ENCODE results near the gene SLC31A1.

DNA sequence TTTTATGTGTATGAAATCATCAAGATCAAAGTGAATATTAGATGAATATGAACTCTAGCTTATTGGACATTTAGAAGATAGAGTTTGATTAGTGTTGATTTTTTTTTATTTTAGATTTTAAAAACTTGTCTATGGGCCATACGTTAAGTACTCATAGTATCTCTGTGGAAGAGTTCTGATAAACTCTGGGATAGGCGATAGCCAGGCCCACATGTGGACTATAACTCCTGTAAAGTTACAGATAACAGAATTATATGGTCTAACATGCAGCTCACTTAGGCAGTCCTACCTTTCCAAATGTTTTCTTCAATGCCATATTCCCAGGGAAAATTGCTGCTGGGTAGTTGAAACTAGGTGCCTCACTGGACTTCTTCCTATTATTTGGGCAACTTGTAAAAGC, 10.4 kb downstream of the SLC31A1 start:
- TF ChIP-seq RFX5 (IDR thresholded peaks at IDR 0.05; ENCODE audit: low read depth, low read length) (no peak), RARA (CRISPR knock-in tag; IDR thresholded peaks at IDR 0.05) (no peak), CREM (IDR thresholded peaks at IDR 0.05) (no peak), CREM (CRISPR knock-in tag; IDR thresholded peaks at IDR 0.05) (no peak), PPARG (CRISPR knock-in tag; conservative IDR thresholded peaks at IDR 0.05) (no peak), ERF (CRISPR knock-in tag; IDR thresholded peaks at IDR 0.05) (no peak), FOXK2 (IDR thresholded peaks at IDR 0.05) (no peak), GABPA (IDR thresholded peaks at IDR 0.05; ENCODE audit: low read depth, low read length) (no peak), GABPA (CRISPR knock-in tag; IDR thresholded peaks at IDR 0.05; ENCODE audit: low read depth) (no peak), EEA1 (CRISPR knock-in tag; IDR thresholded peaks at IDR 0.05; ENCODE audit: borderline replicate concordance) (no peak), PAWR (CRISPR knock-in tag; IDR thresholded peaks at IDR 0.05; ENCODE audit: borderline replicate concordance) (no peak), KLF9 (CRISPR knock-in tag; IDR thresholded peaks at IDR 0.05; ENCODE audit: low read depth) (no peak), HDAC6 (IDR thresholded peaks at IDR 0.05; ENCODE audit: low read depth, low read length) (no peak)
- TF ChIP-seq, protein P1, sequence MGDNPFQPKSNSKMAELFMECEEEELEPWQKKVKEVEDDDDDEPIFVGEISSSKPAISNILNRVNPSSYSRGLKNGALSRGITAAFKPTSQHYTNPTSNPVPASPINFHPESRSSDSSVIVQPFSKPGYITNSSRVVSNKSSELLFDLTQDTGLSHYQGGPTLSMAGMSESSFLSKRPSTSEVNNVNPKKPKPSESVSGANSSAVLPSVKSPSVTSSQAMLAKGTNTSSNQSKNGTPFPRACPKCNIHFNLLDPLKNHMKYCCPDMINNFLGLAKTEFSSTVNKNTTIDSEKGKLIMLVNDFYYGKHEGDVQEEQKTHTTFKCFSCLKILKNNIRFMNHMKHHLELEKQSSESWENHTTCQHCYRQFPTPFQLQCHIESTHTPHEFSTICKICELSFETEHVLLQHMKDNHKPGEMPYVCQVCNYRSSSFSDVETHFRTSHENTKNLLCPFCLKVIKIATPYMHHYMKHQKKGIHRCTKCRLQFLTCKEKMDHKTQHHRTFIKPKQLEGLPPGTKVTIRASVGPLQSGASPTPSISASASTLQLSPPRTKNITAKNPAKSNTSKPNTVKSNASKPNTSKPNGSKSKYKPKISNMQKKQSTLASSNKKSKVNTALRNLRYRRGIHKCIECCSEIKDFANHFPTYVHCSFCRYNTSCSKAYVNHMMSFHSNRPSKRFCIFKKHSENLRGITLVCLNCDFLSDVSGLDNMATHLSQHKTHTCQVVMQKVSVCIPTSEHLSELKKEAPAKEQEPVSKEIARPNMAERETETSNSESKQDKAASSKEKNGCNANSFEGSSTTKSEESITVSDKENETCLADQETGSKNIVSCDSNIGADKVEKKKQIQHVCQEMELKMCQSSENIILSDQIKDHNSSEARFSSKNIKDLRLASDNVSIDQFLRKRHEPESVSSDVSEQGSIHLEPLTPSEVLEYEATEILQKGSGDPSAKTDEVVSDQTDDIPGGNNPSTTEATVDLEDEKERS (CRISPR knock-in tag; IDR thresholded peaks at IDR 0.05): no peak
- TF ChIP-seq, protein P2, sequence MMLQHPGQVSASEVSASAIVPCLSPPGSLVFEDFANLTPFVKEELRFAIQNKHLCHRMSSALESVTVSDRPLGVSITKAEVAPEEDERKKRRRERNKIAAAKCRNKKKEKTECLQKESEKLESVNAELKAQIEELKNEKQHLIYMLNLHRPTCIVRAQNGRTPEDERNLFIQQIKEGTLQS (CRISPR knock-in tag; IDR thresholded peaks at IDR 0.05): no peak
- TF ChIP-seq, protein P3, sequence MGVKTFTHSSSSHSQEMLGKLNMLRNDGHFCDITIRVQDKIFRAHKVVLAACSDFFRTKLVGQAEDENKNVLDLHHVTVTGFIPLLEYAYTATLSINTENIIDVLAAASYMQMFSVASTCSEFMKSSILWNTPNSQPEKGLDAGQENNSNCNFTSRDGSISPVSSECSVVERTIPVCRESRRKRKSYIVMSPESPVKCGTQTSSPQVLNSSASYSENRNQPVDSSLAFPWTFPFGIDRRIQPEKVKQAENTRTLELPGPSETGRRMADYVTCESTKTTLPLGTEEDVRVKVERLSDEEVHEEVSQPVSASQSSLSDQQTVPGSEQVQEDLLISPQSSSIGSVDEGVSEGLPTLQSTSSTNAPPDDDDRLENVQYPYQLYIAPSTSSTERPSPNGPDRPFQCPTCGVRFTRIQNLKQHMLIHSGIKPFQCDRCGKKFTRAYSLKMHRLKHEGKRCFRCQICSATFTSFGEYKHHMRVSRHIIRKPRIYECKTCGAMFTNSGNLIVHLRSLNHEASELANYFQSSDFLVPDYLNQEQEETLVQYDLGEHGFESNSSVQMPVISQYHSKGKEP (CRISPR knock-in tag; IDR thresholded peaks at IDR 0.05): no peak

Measured in HepG2 (cell line).